Smooth muscle cell of the coronary artery (primary cell): ENCODE measurements around the gene CRYBG2. TPM values are rescaled to one million over a fixed set of nuclear protein-coding genes. Genes with fewer than 3 reads are reported as not detected.

Experiments
- total RNA-seq: library from RNA; depleted of rRNA; stranded (reverse); fragments of >200 nt; gene quantifications from 2 replicates; pipeline ENCODE4 v1.2.3, GENCODE V29; 2014; ENCODE audit warnings: low replicate concordance

The CRYBG2 gene
- not detected in 2 replicates for total RNA-seq

GRCh38 chr1:26353976-26354820, at the start of gene CRYBG2:
Gene CRYBG2 (minus strand): TSS chr1:26354130. CDS start chr1:26346657, 7,473 bp downstream.

GRCh38 chr1:26372611-26373010, 18.7 kb upstream of the CRYBG2 start, which contains the start of gene ZNF683:
Gene ZNF683 (minus strand): TSS chr1:26372750. CDS start chr1:26368571, 4,179 bp downstream.

GRCh38 chr1:26317612-26318337, 36.2 kb downstream of the CRYBG2 start, which contains the start of gene CD52:
Gene CD52 (plus strand): TSS chr1:26317958. CDS start chr1:26318018, 60 bp downstream.

GRCh38 chr1:26306290-26307229, 47.4 kb downstream of the CRYBG2 start, which contains the start of gene UBXN11:
Gene UBXN11 (minus strand): TSS chr1:26306636. CDS start chr1:26302883, 3,753 bp downstream.

GRCh38 chr1:26279456-26280332, 74.2 kb downstream of the CRYBG2 start, which contains the start of gene SH3BGRL3:
Gene SH3BGRL3 (plus strand): TSS chr1:26280086. CDS start chr1:26280156, 70 bp downstream.

Other genes starting within 250 kb of the CRYBG2 start
- gene PDIK1L, start 242.3 kb downstream of the CRYBG2 start, total RNA-seq, result 2.9 TPM in 2 replicates
- under 0.01 and 0.08 TPM in 2 replicates for gene FAM110D, start 195.1 kb downstream of the CRYBG2 start, total RNA-seq
- not detected in 2 replicates for gene C1orf232, start 185.2 kb downstream of the CRYBG2 start, total RNA-seq
- 11.2 and 41.5 TPM in 2 replicates for gene ZNF593, start 184.2 kb downstream of the CRYBG2 start, total RNA-seq
- not detected in 2 replicates for gene ZNF593OS, start 182.3 kb downstream of the CRYBG2 start, total RNA-seq
- gene CNKSR1, start 176.6 kb downstream of the CRYBG2 start, total RNA-seq, result 0.08 TPM in 1 of 2 replicates, not detected in the other
- gene CATSPER4, start 163.5 kb downstream of the CRYBG2 start, total RNA-seq, result not detected in 2 replicates
- gene CEP85, start 119.9 kb downstream of the CRYBG2 start, total RNA-seq, result 2.3 and 6.5 TPM in 2 replicates
- gene SH3BGRL3, start 74.0 kb downstream of the CRYBG2 start, total RNA-seq, result 19.7 and 34.2 TPM in 2 replicates
- gene UBXN11, start 47.5 kb downstream of the CRYBG2 start, total RNA-seq, result 2.8 and 4.9 TPM in 2 replicates
- gene CD52, start 36.2 kb downstream of the CRYBG2 start, total RNA-seq, result not detected in 2 replicates
- gene ZNF683, start 18.6 kb upstream of the CRYBG2 start, total RNA-seq, result not detected in 2 replicates
- 0.08 TPM in 1 of 2 replicates, not detected in the other for gene LIN28A, start 56.7 kb upstream of the CRYBG2 start, total RNA-seq
- gene DHDDS, start 78.2 kb upstream of the CRYBG2 start, total RNA-seq, result 63.5 and 76.8 TPM in 2 replicates
- 52.2 and 218 TPM in 2 replicates for gene HMGN2, start 118.3 kb upstream of the CRYBG2 start, total RNA-seq
- 1.9 and 2.1 TPM in 2 replicates for gene RPS6KA1, start 175.6 kb upstream of the CRYBG2 start, total RNA-seq